Panc1 (cell line): Measurements from ENCODE around the gene ZBTB1. TPM values are rescaled to one million over a fixed set of nuclear protein-coding genes. Genes with fewer than 3 reads are reported as not detected.

Source experiments
- ATAC-seq: fragments of 200-7000 bp; cut with Tn5 transposase; 2 replicates; pipeline ENCODE4 v1.9.1; 2020; ENCODE audit warnings: mild to moderate bottlenecking, moderate library complexity
- BruUV-seq: library from RNA; stranded (reverse); fragments of 400-500 nt; replicated peaks from 2 replicates; lab custom pipeline; 2021; lab: Mats Ljungman, UMichigan
- CTCF ChIA-PET: fragments of 300-600 bp; sonication (Branson Sonifier 250); formaldehyde crosslinking; loops from one replicate; lab custom pipeline; 2022; ENCODE audit warnings: antibody characterized with exemption; lab: Charles Lee
- POLR2A ChIA-PET: fragments of 300-600 bp; sonication (Branson Sonifier 250); formaldehyde crosslinking; loops from one replicate; lab custom pipeline; 2022; ENCODE audit warnings: antibody characterized with exemption; lab: Charles Lee
- DNase-seq: peaks from one replicate; pipeline ENCODE4 v3.0.0-alpha.2; 2010; ENCODE audit warnings: low read depth, low spot score
- H3K27ac ChIP-seq: 2 replicates; pipeline ENCODE4 v1.5.1; 2011; ENCODE audit warnings: mild to moderate bottlenecking, low read length, inconsistent platforms
- H3K27me3 ChIP-seq: fragments of 200-500 bp; sonication (Bioruptor generic); 2 replicates; pipeline ENCODE4 v1.6.0; 2014; ENCODE audit warnings: low read length, inconsistent platforms; ENCODE audit not compliant: control insufficient read depth, insufficient read depth
- H3K36me3 ChIP-seq: fragments of 200-500 bp; sonication (Bioruptor generic); 2 replicates; pipeline ENCODE4 v1.5.1; 2014; ENCODE audit warnings: inconsistent platforms, mild to moderate bottlenecking, low read length, moderate library complexity; ENCODE audit not compliant: control insufficient read depth, insufficient read depth
- H3K4me1 ChIP-seq: 2 replicates; pipeline ENCODE4 v1.5.1; 2011; ENCODE audit warnings: inconsistent platforms, mild to moderate bottlenecking, low read length, moderate library complexity; ENCODE audit not compliant: control insufficient read depth, insufficient read depth
- H3K4me3 ChIP-seq, 2 experiments: 2 replicates each; pipeline ENCODE4 v1.5.1; 2011 to 2012; ENCODE audit warnings: low read depth in 2 of 2, low read length in 2 of 2, mild to moderate bottlenecking in 2 of 2, inconsistent platforms in 1 of 2, moderate library complexity in 1 of 2
- H3K9me3 ChIP-seq: fragments of 200-500 bp; sonication (Bioruptor generic); 2 replicates; pipeline ENCODE4 v1.5.1; 2014; ENCODE audit warnings: low read depth, mild to moderate bottlenecking, inconsistent platforms, low read length, moderate library complexity; ENCODE audit not compliant: control insufficient read depth, insufficient read depth
- POLR2AphosphoS5 ChIP-seq: IDR thresholded peaks from 2 replicates; pipeline ENCODE4 v1.6.1; 2012; ENCODE audit warnings: mild to moderate bottlenecking, low read depth, low read length, moderate library complexity
- REST ChIP-seq, 2 experiments: IDR thresholded peaks; 2 replicates each; pipeline ENCODE4 v1.6.1; 2011 to 2012; ENCODE audit warnings: low read depth in 2 of 2, control low read depth in 1 of 2, low read length in 1 of 2, mild to moderate bottlenecking in 1 of 2, moderate library complexity in 1 of 2; ENCODE audit not compliant: insufficient read depth in 1 of 2
- SIN3A ChIP-seq: IDR thresholded peaks from 2 replicates; pipeline ENCODE4 v1.6.1; 2012; ENCODE audit warnings: low read depth, mild to moderate bottlenecking, low read length, moderate library complexity, borderline replicate concordance; ENCODE audit not compliant: insufficient read depth
- TCF7L2 ChIP-seq: IDR thresholded peaks from 2 replicates; pipeline ENCODE4 v1.6.1; 2011; ENCODE audit warnings: mild to moderate bottlenecking, low read depth, low read length, inconsistent platforms
- in situ Hi-C: cut with HindIII; loops from 2 replicates; pipeline ENCODE4 v1.10.0; 2016; ENCODE audit warnings: low sequenced_read_pairs, low pct_unique_long_range_greater_than_20kb
- intact Hi-C: fragments of 100-400 bp; cut with micrococcal nuclease; formaldehyde crosslinking; loops from one replicate; pipeline ENCODE4 v1.10.0; 2022; ENCODE audit not compliant: unreplicated experiment
- total RNA-seq: library from RNA; stranded (reverse); gene quantifications from one replicate; pipeline ENCODE4 v1.2.1, GENCODE V29; 2021; ENCODE audit not compliant: unreplicated experiment
- TF ChIP-seq, protein P1 (sequence below): fragments of 450-650 bp; IDR thresholded peaks from 2 replicates; pipeline ENCODE4 v1.5.1; 2017; ENCODE audit warnings: mild to moderate bottlenecking

ZBTB1 gene
- total RNA-seq, 1 experiment from 2014 or later = 36.1 TPM

- Histone ChIP-seq H3K27ac (no peak overlapping the region), H3K4me3 (no peak overlapping the region), H3K9me3 (no peaks in the 10 kb centered on the region), H3K4me1 (no peaks in the 10 kb centered on the region), H3K36me3 (no peaks in the 10 kb centered on the region), H3K27me3 (no peaks in the 10 kb centered on the region)
- intact Hi-C loops (loop anchor here (10.0 kb wide), 1 partner anchor 132 kb away; no protein-coding TSS in a partner anchor), in situ Hi-C loops (no loop called here)
- BruUV-seq = no TSS peak
- POLR2A ChIA-PET = interaction anchor here (0.7 kb wide), 1 partner anchor 46 kb away, joined by 6 read pairs; no protein-coding TSS in a partner anchor
- TF ChIP-seq, protein P1, sequence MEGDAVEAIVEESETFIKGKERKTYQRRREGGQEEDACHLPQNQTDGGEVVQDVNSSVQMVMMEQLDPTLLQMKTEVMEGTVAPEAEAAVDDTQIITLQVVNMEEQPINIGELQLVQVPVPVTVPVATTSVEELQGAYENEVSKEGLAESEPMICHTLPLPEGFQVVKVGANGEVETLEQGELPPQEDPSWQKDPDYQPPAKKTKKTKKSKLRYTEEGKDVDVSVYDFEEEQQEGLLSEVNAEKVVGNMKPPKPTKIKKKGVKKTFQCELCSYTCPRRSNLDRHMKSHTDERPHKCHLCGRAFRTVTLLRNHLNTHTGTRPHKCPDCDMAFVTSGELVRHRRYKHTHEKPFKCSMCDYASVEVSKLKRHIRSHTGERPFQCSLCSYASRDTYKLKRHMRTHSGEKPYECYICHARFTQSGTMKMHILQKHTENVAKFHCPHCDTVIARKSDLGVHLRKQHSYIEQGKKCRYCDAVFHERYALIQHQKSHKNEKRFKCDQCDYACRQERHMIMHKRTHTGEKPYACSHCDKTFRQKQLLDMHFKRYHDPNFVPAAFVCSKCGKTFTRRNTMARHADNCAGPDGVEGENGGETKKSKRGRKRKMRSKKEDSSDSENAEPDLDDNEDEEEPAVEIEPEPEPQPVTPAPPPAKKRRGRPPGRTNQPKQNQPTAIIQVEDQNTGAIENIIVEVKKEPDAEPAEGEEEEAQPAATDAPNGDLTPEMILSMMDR = no peak
- TF ChIP-seq SIN3A (no peak), REST (IDR thresholded peaks at IDR 0.05; ENCODE audit: insufficient read depth in 1 of 2, low read depth in 2 of 2, low read length in 1 of 2) (no peak), POLR2AphosphoS5 (no peak), TCF7L2 (no peak)
- ATAC-seq (no peak), DNase-seq (no peak)
- CTCF ChIA-PET = no interaction called here
Observed at GRCh38 chr14:64476438-64476837, 28.1 kb upstream of the ZBTB1 start.

- H3K27ac ChIP-seq = no peak overlapping the region
- no peaks in the 10 kb centered on the region for H3K4me1 ChIP-seq
- no peaks in the 10 kb centered on the region for H3K27me3 ChIP-seq
- no peaks in the 10 kb centered on the region for H3K36me3 ChIP-seq
- ChIA-PET POLR2A (no interaction called here), CTCF (no interaction called here)
- intact Hi-C loops = loop anchor here (10.0 kb wide), 1 partner anchor 134 kb away; no protein-coding TSS in a partner anchor
- H3K9me3 ChIP-seq = no peaks in the 10 kb centered on the region
- no TSS peak for BruUV-seq
- DNase-seq (no peak), ATAC-seq (no peak)
- no peak overlapping the region for H3K4me3 ChIP-seq
- in situ Hi-C loops = no loop called here
- TF ChIP-seq, protein P1 = peak; percentile 30; the same call in 1 of the 2 replicates
- TF ChIP-seq REST (IDR thresholded peaks at IDR 0.05; ENCODE audit: insufficient read depth in 1 of 2, low read depth in 2 of 2, low read length in 1 of 2) (no peak), POLR2AphosphoS5 (no peak), SIN3A (no peak), TCF7L2 (no peak)
Observed at GRCh38 chr14:64478634-64479250, 25.8 kb upstream of the ZBTB1 start.
